SH-SY5Y (cell line): ENCODE measurements around the gene NAV2.

Source experiments
- GATA2 ChIP-seq: IDR thresholded peaks from 2 replicates; pipeline ENCODE4 v1.6.1; 2011; ENCODE audit warnings: mild to moderate bottlenecking, low read depth, low read length
- GATA3 ChIP-seq: IDR thresholded peaks from 2 replicates; pipeline ENCODE4 v1.6.1; 2011; ENCODE audit warnings: low read depth, mild to moderate bottlenecking, low read length, moderate library complexity

DNA sequence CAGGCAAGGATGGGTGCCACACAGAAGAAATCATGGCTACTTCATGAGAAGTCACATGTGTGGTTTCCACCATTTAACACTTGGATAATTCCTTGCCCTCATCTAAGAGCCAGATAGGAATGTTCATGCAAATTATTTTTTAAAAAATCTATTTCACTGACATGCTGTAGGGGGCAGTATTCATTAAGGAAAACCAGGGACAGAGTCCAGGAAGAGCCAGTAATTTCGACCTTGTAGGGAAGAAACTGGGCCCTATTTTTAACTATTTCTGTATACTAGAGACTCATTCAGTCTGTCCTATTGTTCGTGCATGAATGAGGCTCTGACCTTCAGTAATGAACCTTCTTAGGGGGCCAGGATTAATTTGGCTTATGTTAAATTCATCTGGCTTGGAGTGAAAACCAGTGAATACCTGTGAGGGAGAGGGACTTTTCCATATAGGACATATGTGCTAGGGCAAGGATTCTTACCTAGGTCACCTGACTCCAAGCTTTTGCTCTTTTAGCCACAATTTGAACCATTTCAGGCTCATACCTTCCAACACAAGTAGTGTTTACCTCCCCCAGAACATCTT, 192.7 kb downstream of the NAV2 start:
- TF ChIP-seq GATA3 (no peak; the same call in 1 of the 2 replicates), GATA2 (no peak)
